GM19043 (cell line): ENCODE results near the gene TMEM114.

ENCODE experiments used
- ATAC-seq: cut with Tn5 transposase; IDR thresholded peaks from one replicate; pipeline ENCODE4 v1.9.1; 2021; ENCODE audit warnings: low read depth; ENCODE audit not compliant: unreplicated experiment

The TMEM114 gene

DNA sequence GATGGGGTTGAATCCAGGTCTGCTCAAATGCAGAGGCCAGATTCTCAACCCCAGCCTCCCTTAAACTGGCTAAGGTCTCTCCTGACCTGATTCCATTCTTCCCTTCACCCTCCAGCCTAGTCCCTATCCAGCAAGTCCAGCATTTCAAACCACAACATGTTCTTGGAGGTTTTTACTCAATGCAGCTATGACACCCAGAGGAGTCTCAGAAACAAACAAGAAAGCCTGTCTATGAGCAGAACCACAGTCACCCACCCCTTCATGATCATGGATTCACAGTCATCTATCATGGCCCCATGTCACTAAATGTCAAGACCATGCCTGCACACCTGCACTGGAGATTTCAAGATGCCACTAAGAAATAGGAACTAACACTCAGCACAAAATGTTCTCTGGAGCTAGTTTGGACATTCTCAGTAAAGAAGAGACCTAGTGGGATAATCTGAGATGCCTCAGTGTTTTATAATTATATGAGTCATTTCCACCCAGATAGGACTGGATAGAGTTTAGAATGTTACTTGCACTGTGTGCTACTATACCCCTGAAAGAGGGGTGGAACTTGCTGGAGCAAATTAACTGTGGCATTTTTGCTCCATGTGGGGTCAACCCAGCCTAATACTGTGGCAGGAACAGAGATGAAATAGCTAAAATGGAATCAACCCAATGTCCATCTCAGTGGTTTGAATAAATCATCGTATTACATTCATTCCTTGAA lies 21.7 kb upstream of the TMEM114 start:
- ATAC-seq = no peak

DNA sequence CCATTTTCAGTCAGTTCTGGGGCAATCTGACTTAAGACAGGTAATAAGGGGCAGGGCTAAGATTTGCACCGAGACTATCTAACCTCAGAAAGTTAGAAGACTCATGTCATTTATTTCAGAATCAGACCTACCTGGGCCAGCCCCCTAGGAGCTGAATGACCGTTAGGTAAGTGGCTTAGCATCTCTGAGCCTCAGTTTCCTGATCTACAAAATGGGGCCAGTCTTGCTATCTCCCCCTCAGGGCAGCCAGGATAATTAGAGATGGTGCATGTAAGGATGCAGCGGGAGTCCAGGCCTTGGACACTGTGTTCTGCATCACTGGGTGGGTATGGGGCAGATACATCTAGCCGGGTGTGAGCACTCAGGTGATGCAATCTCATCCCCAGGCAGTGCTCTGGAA lies 20.8 kb upstream of the TMEM114 start:
- no peak for ATAC-seq

DNA sequence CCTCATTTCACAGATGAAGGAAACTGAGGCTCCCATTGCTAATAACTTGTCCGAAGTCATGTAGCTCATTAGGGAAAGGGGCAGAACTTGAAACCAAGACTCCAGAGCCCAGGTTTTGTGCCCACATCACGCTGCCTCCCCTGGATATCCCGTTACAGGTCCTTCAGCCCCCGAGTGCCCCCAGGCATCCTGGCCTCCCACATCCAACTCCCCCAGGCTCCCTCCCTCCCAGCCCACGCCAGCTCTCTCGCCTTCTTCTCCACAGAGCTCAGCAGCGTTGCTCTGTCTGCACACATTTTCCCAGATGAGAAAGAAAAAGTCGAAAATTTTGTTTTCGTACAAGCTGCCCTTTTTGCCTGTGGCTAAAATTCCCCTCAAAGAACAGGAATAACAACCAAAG lies 16.9 kb upstream of the TMEM114 start:
- ATAC-seq = no peak

DNA sequence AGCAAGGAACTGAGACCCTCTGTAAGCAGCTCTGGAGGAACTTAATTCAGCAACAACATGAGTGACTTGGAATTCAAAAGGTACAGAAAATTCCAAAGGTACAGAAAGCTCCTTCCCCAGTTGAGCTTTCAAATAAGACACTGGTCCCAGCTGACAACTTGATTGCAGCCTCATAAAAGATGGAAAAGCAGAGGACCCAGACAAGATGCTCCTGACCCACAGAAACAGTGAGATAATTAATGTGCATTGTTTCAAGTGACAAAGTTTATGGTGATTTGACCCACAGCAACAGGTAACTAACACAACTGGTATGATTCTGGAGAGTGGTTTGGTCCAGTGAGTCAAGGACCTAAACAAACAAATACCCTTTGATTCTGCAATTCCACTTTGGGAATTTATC lies 15.2 kb upstream of the TMEM114 start:
- ATAC-seq = no peak

DNA sequence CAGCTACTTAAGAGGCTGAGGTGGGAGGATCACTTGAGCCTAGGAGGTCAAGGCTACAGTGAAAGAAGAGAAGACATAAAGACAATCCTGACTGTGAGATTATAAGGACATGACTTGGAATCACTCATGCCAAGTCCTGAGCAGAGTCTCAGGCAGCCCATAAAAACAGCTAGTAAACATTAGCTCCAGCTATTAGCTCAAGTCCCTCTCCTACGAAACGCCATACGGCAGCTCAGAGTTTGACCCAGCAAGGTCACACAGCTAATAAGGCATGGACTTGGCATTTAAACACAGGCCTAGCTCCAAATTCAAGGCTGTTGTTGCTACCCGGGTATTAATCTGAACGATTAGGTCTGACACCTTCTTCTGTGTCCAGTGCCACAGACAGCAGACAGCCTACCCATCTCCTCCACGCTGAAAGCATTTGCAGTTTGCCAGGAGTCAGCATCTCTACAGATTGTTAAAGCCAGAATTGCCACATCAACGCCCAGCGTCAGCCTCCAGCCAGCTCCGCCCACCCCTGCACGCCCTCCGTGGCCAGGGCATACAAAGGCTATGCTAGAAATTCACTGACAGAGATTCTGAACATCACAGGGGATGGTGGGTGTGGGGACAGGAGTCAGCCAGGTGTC lies 9.9 kb upstream of the TMEM114 start:
- no peak for ATAC-seq

DNA sequence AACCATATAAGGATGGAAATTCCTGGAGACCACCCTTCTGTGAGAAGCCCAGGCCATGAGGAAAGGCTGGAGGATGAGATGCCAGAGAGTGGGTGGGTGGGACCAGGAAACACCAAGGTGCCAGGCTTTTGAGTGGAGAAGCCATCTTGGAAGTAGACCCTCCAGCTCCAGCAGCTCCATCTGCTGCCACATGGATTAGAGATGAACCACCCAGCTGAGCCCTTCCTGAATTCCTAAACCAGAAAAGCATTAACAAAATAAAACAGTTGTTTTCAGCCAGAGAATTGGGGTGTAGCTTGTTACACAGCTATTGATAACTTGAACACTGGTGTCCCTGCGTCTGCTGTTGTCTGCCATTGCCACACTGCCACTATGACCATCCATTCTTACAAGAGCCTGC lies 6.3 kb upstream of the TMEM114 start:
- no peak for ATAC-seq

DNA sequence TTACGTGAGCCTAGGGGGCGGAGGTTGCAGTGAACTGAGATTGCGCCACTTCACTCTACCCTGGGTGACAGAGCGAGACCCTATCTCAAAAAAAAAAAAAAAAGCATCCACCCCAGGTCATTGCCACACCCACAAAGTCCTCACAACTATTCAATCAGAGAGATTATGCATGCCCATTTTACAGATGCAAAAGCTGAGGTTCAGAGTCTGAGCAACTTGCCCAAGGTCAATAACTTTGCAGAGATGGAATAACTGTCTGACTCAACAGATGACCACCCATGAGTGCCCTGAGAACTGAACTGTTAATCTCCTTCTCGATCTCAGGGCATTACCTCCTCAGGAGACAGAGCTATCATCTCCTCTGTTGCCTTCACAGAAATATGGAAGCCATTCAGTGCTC lies 5.5 kb upstream of the TMEM114 start:
- no peak for ATAC-seq

DNA sequence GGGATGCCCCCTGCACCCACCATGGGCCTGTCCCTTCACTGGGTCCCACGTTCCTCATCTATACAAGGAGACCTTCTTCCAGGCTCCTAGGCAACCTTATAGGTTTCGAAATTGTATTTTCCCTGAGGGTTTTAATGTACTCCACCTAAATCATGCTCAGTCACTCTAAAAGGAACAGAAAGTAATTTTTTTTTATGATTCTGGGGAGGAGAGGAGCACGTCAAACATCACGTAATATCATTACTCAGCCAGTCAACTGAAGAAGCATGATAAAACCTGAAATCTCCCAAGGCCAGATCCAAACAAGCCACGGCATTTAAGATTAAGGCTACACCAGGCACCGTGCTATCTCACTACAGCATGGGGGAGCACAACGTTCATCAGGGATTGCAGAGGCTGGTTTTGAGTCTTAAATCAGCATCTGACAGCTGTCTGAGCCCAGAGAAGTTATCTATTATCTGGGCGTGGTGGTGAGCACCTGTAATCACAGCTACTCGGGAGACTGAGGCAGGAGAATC lies 3.9 kb upstream of the TMEM114 start:
- ATAC-seq = no peak

DNA sequence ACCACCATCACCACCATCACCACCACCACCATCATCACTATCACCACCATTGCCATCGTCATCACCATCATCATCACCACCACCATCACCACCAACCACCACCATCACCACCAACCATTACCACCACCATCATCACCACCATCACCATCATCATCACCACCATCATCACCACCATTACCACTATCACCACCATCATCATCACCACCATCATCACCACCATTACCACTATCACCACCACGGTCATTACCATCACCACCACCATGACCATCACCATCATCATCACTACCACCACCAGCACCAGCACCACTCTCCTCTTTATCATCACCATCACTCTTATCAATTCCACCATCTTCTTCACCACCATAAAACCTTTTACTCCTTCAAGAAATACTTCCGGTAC lies 1.1 kb upstream of the TMEM114 start:
- ATAC-seq = no peak

DNA sequence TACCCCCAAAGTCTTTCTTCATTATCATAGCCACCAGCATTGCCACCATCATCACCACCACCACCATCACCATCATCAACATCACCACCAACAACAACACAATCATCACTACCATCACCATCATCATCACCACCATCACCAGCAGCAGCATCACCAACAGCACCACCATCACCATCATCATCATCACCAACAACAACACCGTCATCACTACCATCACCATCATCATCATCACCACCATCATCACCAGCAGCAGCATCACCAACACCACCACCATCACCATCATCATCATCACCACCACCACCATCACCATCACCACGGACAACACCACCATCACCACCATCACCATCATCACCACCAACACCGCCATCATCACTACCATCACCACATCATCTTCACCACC lies 500 bp upstream of the TMEM114 start:
- no peak for ATAC-seq

DNA sequence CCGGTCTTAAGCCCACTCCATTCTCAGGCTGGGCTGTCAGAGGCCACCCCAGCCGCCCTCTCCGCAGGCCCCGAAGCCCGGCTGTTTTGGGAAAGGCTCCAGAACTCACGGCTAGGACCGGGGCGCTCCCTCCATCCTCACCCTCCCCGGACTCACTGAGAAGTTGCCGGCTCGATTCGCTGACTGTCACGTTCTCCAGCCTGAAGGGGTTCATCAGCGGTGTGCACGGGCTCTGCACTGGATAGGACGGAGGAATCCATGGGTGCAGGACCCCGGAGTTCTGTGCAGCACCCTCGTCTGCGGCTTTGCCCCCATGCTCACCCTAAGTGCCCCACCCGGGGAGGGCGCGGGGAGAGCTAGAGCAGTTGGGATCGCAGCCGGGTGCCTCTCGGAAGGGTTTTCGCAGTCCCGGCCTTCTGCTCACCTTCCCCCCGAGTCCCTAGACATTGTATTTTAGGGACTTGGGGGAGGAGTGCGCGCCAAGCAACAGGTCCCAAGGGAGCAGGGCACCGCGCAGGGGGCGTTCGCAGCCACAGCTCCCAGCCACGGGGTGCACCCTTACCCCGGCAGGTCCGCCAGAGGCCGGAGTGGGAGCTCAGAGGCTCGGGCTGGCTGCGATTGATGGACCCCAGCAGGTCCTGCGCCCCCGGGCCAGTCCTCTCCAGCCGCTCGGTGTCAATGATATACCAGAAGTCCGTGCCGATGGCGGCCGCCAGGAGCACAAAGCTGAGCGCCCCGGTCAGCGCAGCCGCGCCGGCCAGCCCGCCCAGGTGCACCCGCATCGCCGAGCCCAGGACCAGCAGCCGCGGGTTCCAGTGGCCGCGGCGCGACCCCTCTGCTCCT lies 1.0 kb downstream of the TMEM114 start:
- ATAC-seq = no peak

DNA sequence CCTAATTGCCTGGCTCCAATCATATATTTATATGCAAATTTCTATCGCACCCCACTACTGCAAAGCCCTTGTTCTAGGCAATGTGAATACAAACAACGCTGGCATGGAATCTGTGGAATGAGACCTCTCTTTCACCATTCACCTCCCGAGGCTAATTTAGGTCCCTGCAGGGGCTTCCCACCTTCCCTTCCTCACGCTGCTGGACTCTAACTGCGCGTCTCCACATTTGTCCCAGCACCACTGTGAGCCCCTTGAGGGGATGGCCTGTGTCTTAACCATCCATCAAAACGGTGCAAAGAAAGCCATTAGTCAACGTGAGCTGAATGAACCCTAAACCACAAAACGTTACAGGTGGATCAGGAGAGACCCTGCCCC lies 1.6 kb downstream of the TMEM114 start:
- no peak for ATAC-seq

DNA sequence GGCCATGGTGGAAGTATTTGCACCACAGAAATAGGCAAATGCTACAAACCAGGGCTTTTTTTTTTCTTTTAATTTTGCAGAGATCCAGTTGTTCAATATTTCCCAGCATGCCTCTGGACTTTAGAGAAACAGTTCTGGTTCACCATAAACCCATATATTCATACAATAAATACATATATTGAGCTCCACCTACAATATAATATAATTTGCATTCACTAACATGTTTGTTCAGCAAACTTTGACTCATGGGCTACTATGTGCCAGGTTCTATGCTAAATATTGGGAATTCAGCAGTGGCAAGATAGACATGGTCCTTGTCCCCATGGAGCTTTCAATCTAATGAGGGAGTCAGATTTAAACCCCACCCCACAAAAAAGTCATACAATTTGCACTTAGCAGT lies 3.2 kb downstream of the TMEM114 start:
- no peak for ATAC-seq

DNA sequence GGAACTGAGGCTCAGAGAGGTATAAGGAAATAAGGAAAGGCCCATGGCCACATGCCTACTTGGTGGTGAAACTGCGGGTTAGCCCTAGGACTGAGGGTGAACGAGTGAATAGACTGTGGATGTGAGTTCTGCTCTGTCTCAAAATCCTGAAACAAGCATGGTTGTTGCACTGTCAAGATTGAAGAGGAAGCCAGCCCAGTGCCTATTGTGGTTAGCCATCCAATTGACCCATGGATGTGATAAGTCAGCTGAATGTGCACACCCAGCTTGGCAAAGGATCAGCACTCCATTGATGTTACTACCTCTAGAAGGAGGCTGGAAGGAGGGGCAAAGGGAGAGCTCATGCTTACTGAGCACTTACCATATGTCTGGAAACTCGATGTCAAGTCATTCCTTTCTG lies 4.5 kb downstream of the TMEM114 start:
- no peak for ATAC-seq

DNA sequence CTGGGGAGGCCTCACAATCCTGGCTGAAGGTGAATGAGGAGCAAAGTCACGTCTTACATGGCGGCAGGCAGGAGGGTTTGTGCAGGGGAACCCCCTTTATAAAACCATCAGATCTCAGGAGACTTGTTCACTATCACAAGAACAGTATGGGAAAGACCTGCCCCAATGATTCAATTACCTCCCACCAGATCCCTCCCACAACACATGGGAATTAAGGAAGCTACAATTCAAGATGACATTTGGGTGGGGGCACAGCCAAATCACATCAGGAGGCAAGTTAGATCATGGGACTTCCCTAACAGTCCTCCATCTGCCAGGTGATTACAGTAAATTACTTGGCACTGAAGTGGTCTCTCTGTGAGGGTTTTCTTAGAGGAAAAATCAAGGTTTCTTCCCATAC lies 5.3 kb downstream of the TMEM114 start:
- ATAC-seq = no peak

DNA sequence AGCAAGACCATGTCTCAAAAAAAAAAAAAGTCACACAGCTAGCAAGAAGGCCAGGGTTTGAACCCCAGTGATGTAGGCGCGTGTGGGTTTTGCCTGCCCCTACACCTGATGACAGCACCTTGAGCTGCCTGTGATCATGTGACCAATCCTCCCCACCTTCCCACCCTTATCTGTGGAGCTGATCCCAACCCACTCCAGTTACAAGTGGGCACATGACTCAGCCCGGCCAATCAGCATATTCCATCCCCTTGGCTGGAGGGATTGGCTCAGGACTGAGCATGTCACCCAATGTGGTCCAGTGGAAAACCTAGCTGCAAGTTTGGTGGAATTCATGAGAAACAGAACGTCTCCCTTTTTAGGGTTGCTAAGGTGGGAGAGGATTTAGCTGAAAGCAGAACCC lies 6.6 kb downstream of the TMEM114 start:
- ATAC-seq = no peak

DNA sequence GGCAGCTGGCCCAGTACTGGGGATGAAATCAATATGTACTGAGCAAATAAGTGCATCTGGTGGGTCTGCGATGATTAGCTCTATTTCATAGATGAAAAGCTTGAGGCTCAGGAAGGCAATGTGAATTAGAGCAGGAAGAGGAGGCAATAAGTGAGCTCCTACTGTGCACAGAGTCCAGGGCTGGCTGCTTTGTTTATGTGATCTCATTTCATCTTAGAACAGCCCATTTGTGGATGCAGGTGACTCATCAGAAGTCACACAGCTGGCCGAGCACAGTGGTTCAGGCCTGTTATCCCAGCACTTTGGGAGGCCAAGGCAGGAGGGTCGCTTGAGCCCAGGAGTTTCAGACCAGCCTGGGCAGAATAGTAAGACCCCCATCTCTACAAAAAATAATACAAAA lies 7.1 kb downstream of the TMEM114 start:
- no peak for ATAC-seq

DNA sequence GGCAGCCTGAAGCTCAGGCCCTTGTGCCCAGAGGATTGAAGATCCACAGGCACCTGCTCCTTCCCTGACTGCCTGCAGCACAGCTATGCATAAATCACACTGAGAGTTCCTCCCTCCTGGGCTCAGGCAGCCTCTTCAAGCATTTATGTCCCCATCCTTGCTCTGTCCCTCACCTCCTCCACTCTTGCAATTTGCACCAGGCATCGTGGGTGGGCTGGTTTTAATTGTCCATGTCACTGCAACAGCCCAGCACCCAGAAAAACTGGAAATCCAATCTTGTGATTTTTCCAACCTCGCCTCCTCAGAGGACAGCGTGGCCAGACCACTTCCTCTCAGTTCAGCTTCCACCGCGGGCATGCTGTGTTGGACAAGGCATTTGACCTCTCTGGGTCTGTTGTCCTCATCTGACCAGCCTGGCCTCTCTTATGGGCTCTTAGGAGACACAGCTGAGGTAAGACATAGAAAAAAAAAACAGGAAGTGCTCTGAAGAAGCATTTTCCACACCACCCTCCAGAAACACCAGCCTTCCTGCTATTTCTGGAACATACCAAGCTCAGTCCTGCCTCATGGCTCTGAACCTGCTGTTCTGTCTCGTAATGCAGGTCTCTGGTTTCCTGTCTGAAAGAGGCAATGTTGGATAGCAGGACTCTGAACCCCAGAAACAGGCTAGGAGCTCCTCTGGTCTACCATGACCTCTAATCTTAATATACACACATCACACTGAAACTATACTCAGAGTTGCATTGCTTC lies 8.3 kb downstream of the TMEM114 start:
- no peak for ATAC-seq

DNA sequence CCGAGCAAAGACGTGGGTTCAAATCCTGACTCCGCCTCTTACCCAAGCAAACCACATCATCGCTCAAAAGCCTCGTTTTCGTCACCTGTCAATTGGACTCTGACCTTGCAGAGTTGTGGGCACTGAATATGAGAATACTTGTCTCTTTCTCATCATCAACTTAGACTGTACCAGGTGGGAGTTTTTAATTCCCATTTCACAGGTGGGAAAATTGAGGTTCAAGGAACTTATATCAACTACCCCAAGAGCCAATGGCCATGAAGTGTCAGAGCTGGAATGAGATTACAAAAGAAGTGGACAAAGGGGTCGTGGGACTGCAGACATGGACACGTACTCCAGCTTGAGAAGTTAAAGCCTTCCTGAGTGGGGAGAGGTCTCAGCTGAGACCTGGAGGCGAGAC lies 10.8 kb downstream of the TMEM114 start:
- ATAC-seq = no peak

DNA sequence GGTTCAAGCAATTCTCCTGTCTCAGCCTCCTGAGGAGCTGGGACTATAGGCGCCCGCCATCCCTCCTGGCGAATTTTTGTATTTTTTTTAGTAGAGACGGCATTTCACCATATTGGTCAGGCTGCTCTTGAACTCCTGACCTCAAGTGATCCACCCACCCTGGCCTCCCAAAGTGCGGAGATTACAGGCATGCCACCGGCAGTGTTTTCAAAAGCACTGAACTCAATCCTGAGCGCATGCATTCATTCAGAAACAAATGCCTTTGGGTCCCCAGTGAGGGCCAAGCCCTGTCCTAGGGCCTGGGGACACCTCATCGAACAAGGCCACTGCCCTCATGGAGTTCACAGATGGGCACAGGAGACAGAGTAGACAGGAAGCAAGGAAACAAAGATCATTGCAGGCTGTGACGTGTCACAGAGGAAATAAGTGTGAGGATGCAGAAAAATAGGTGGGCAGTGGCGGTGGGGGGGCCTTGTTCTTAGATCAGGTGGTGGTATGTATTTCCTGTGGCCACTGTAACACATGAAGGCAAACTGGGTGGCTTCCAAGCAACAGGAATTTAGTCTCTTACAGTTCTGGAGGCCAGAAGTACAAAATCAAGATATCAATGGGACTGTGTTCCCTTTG lies 12.5 kb downstream of the TMEM114 start:
- ATAC-seq = no peak
